Mesothelial cell of epicardium (in vitro differentiated cells): ENCODE data around the gene PEX11B. TPM values are rescaled to one million over a fixed set of nuclear protein-coding genes. Genes with fewer than 3 reads are reported as not detected.

Source experiments
- DNase-seq, 2 experiments: peaks; one replicate each; pipeline ENCODE4 v3.0.0; 2021; ENCODE audit warnings: low spot score in 2 of 2; ENCODE audit not compliant: unreplicated experiment in 2 of 2
- H3K27ac Mint-ChIP-seq: 2 replicates; pipeline ENCODE4 v1.8.0; 2021; ENCODE audit warnings: mixed read lengths
- H3K27me3 Mint-ChIP-seq: 2 replicates; pipeline ENCODE4 v1.8.0; 2021; ENCODE audit warnings: low read depth, mixed read lengths
- H3K36me3 Mint-ChIP-seq: 2 replicates; pipeline ENCODE4 v1.8.0; 2021; ENCODE audit warnings: mixed read lengths
- H3K4me1 Mint-ChIP-seq: 2 replicates; pipeline ENCODE4 v1.8.0; 2021; ENCODE audit warnings: mixed read lengths
- H3K4me3 Mint-ChIP-seq: 2 replicates; pipeline ENCODE4 v1.8.0; 2021; ENCODE audit warnings: mild to moderate bottlenecking, moderate library complexity, mixed read lengths
- H3K9me3 Mint-ChIP-seq: 2 replicates; pipeline ENCODE4 v1.8.0; 2021; ENCODE audit warnings: mixed read lengths
- CTCF ChIP-seq: fragments of 200-600 bp; sonication (generic); IDR thresholded peaks from one replicate; pipeline ENCODE4 v1.5.0; 2021; ENCODE audit warnings: antibody characterized with exemption; ENCODE audit not compliant: unreplicated experiment
- total RNA-seq: library from RNA; stranded (reverse); gene quantifications from 3 replicates; pipeline ENCODE4 v1.2.1, GENCODE V29; 2021

The PEX11B gene
- total RNA-seq, 1 donor from 2014 or later, result 26.8 TPM

DNA sequence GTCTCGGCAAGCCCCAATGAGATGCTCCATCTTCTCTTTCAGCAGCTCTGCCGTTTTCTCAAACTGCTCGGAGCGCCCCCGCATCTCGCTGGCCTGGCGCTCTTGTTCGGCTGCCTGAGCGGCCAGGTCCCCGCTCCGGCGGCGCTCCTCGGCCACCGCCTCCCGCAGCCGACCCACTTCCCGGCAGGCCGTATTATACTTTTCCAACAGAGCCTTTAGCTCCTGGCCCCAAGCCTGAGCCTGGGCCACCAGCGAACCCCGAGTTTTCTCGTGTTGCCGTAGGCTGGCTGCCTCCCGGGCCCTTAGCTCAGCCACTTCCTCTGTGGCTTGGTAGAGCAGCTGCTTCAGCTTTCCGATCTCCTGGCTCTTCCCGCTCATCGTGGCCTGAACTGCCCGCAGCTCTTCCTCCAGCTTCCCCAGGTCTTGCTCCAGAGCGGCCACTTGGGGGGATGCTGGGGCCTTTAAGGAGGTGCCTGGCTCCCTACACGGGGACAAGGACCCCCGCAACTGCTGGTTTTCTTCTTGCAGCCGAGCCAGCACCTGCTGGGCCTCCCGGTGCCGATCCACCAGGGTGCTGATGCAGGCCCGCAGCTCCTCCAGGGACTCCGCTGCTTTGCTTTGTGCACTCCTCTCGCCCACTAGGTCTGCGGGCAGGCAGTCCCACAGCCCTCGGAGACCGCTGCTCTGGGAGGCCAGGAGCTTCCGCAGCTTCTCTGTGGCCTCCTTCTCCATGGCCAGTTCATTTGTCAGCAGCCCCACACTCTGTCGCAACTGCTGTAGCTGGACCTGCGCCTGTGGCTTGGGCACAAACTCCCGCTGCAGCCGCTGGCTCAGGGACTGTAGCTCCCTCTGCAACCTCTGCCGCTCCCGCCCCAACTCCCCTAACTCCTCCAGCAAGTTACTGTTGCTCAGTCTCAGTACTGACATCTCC is 46.3 kb downstream of the PEX11B start:
- H3K36me3 Mint-ChIP-seq, result no peaks in the 10 kb centered on the region
- H3K27ac Mint-ChIP-seq, result peak overlapping the region; percentile 39
- no peak for TF ChIP-seq CTCF
- H3K9me3 Mint-ChIP-seq, result no peaks in the 10 kb centered on the region
- peaks cover 15% of the 10 kb centered on the region for H3K4me1 Mint-ChIP-seq
- peak overlapping the region; percentile 55 for H3K4me3 Mint-ChIP-seq
- peaks cover 58% of the 10 kb centered on the region for H3K27me3 Mint-ChIP-seq
- DNase-seq, result peak in 1 of 2 experiments; percentile 42

- no peak for TF ChIP-seq CTCF
- no peak overlapping the region for H3K27ac Mint-ChIP-seq
- DNase-seq, result no peak
- peaks cover 15% of the 10 kb centered on the region for H3K4me1 Mint-ChIP-seq
- peaks cover 65% of the 10 kb centered on the region for H3K27me3 Mint-ChIP-seq
- H3K36me3 Mint-ChIP-seq, result no peaks in the 10 kb centered on the region
- no peaks in the 10 kb centered on the region for H3K9me3 Mint-ChIP-seq
- H3K4me3 Mint-ChIP-seq, result no peak overlapping the region
These were observed 50.3 kb downstream of the PEX11B start for GRCh38 chr1:145868232-145868631.

DNA sequence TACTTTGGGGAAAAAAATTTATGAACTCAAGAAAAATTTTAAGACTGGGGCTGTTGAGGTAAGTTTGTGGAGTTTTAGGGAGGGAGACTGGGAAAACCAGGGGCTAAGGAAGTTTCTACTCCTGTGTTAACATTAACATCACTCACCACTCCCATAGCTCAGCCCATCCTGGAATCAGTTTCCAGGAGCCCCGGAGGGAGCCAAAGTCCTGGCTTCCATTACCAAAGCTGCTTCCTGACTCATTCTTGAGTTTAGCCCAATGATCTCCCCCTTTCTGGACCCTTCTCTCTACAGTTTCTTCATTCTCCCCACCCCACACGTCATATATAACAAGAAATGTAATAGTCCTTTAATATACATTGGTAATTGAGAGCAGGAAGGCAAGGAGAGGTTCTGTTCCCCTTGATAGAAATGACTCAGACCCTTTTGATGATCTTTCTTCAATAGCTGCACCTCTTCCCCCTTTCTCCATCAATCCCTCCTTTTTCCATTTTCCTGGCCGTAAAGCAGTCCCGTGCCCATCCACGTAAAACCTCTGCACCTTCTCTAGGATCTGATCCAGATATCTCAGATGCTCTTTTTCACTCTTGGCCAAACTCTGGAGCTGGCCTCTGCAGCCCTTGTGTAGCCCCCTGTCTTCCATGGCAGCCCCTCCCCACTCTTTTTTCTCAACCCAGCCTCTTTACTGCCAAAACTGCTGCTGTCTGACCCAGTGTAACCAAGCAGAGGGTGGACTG is 55.1 kb downstream of the PEX11B start:
- no peak overlapping the region for H3K27ac Mint-ChIP-seq
- H3K36me3 Mint-ChIP-seq, result no peaks in the 10 kb centered on the region
- DNase-seq, result no peak
- H3K4me1 Mint-ChIP-seq, result peaks cover 4% of the 10 kb centered on the region
- peaks cover 41% of the 10 kb centered on the region for H3K27me3 Mint-ChIP-seq
- no peaks in the 10 kb centered on the region for H3K9me3 Mint-ChIP-seq
- no peak for TF ChIP-seq CTCF
- H3K4me3 Mint-ChIP-seq, result no peak overlapping the region

Other genes with a start within 250 kb of the PEX11B start
- gene PDZK1, start 211.3 kb downstream of the PEX11B start, total RNA-seq, result 0.34 to 0.64 TPM (median 0.51 TPM) in 3 replicates
- gene CD160, start 199.2 kb downstream of the PEX11B start, total RNA-seq, result 0.23 TPM in 1 of 3 replicates, not detected in the others
- 13.9 to 15.3 TPM (median 15.0 TPM) in 3 replicates for gene RNF115, start 94.6 kb downstream of the PEX11B start, total RNA-seq
- gene POLR3C, start 94.5 kb downstream of the PEX11B start, total RNA-seq, result 32.5 to 34.2 TPM (median 33.5 TPM) in 3 replicates
- gene NUDT17, start 73.1 kb downstream of the PEX11B start, total RNA-seq, result 4.7 to 5.4 TPM (median 5.3 TPM) in 3 replicates
- 57.6 to 62.6 TPM (median 62.0 TPM) in 3 replicates for gene PIAS3, start 59.6 kb downstream of the PEX11B start, total RNA-seq
- 0.40 to 0.61 TPM (median 0.58 TPM) in 3 replicates for gene ANKRD35, start 32.9 kb downstream of the PEX11B start, total RNA-seq
- 0.38 to 0.60 TPM (median 0.59 TPM) in 3 replicates for gene ITGA10, start 8.7 kb downstream of the PEX11B start, total RNA-seq
- gene RBM8A, start 8.8 kb upstream of the PEX11B start, total RNA-seq, result 146 to 154 TPM (median 148 TPM) in 3 replicates
- gene LIX1L, start 39.3 kb upstream of the PEX11B start, total RNA-seq, result 26.6 to 27.6 TPM (median 27.1 TPM) in 3 replicates
- 0.86 to 1.9 TPM (median 0.94 TPM) in 3 replicates for gene ANKRD34A, start 45.9 kb upstream of the PEX11B start, total RNA-seq
- 14.4 to 16.4 TPM (median 14.7 TPM) in 3 replicates for gene POLR3GL, start 46.0 kb upstream of the PEX11B start, total RNA-seq
- 125 to 129 TPM (median 129 TPM) in 3 replicates for gene TXNIP, start 77.9 kb upstream of the PEX11B start, total RNA-seq
- gene HJV, start 103.0 kb upstream of the PEX11B start, total RNA-seq, result not detected in 3 replicates
- 6.3 to 7.0 TPM (median 6.4 TPM) in 3 replicates for gene NBPF10, start 226.1 kb upstream of the PEX11B start, total RNA-seq